22Rv1 (cell line): ENCODE data around the gene ZCCHC7.
A peak's percentile ranks its signal among the peaks of the same experiment; 100 is the strongest.
"Not testable (repeated sequence)": the region's sequence is repeated elsewhere in the genome, so short reads cannot be mapped to it uniquely, and the experiment has no call there.

Source experiments
- H3K27ac ChIP-seq: fragments of 450-650 bp; 2 replicates; pipeline ENCODE4 v1.5.1; 2017
- CTCF ChIP-seq: fragments of 450-650 bp; IDR thresholded peaks from 2 replicates; pipeline ENCODE4 v1.5.1; 2017; ENCODE audit warnings: mild to moderate bottlenecking
- ZFX ChIP-seq: fragments of 450-650 bp; IDR thresholded peaks from 2 replicates; pipeline ENCODE4 v1.6.1; 2017; ENCODE audit warnings: antibody characterized with exemption, borderline replicate concordance

Gene ZCCHC7

GRCh38 chr9:37201581-37201980, 81.2 kb downstream of the ZCCHC7 start:
- no peak for TF ChIP-seq ZFX
- TF ChIP-seq CTCF: no peak
- H3K27ac ChIP-seq: no peak overlapping the region

DNA sequence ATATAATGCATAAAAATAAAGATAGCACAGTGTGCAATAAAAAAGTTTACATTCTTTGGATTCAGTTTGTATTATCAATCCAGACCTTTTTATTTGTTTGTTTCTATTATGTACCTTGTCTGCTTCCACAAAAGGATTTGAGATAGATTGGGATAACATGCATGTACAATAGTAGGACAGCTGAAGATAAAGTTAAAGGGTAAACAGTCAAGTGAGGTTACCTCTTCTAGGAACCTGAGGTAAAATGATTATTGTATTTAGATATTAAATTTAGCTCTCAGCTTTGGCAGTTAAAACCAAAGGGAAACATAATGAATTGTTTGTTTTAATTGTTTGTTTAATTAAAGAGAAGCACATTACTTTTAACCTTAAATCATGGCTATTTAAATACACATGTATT, 81.7 kb downstream of the ZCCHC7 start:
- no peak overlapping the region for H3K27ac ChIP-seq

DNA sequence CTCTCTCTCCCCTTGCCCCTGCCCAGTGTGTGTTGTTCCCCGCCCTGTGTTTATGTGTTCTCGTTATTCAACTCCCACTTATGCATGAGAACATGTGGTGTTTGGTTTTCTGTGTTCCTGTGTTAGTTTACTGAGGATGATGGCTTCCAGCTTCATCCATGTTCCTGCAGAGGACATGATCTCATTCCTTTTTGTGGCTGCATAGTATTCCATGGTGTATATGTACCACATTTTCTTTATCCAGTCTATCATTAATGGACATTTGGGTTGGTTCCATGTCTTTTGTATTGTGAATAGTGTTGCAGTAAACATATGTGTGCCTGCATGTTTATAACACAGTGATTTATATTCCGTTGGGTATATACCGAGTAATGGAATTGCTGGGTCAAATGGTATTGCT, 83.1 kb downstream of the ZCCHC7 start:
- H3K27ac ChIP-seq: not testable (repeated sequence)

More for the DNA sequence above, 81.7 kb downstream of the ZCCHC7 start:
- TF ChIP-seq CTCF: no peak

DNA sequence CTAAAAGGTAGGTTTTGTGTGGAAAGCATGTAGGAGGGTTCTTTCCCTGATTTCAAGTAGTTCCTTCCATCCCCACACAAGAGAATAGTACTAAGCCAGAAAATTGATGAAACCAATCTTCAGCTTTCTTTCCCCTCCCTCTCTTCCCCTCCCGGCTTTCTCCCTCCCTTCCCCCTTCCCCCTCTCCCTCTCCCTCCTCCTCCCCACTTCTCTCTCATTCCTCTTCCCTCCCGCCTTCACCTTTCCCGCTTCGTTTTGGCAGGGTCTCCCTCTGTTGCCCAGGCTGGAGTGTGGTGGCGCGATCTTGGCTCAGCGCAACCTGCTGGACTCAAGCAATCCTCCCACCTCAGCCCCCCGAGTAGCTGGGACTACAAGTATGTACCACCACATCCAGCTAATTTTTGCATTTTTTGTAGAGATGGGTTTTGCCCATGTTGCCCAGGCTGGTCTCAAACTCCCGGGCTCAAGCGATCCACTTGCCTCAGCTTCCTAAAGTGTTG, 85.8 kb downstream of the ZCCHC7 start:
- TF ChIP-seq ZFX: no peak
- TF ChIP-seq CTCF: no peak
- no peak overlapping the region for H3K27ac ChIP-seq

DNA sequence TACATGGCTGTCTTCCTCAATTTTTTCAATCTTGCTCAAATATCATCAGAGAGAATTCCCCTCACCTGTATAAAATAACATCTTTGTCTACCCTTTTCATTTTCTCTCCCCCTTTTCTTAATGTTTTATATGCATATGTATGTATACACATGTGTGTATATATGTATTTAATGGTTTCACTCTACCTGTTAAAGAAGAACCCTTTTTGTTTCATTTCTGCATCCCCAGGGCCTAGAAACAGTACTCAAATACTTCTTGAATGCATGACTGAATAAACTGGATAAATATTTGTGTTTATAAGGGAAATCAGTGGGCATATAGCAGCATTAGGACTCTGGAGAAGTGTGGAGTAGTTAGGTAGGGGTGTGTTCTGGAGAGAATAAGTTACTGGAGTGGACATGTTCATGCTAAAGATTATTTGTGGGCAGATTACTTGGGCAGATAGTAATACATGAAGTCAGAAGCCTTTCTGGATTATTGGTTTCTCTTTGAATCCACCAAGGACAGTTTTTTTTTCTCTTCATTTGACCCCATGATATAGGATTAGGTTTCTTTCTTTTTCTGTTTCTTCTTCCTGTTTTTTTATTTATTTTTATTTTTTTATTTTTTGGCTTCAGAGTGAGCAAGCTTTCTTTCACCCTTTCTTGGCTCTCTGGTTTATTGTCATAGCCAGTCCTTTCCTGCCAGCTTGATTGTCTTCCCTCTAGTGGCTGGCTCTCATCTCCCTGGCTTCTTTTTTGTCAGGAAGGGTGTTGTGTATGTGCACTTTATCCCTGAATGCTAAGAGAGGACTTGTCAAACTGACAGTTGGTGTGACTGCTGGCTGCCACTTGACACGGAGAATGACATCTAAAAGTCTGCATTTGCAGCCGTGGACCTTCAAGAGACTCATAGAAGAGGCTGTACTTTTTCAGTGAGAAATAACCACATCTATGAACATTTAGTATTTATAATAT, 89.3 kb downstream of the ZCCHC7 start:
- TF ChIP-seq CTCF: peak; percentile 33
- no peak for TF ChIP-seq ZFX
- H3K27ac ChIP-seq: no peak overlapping the region

DNA sequence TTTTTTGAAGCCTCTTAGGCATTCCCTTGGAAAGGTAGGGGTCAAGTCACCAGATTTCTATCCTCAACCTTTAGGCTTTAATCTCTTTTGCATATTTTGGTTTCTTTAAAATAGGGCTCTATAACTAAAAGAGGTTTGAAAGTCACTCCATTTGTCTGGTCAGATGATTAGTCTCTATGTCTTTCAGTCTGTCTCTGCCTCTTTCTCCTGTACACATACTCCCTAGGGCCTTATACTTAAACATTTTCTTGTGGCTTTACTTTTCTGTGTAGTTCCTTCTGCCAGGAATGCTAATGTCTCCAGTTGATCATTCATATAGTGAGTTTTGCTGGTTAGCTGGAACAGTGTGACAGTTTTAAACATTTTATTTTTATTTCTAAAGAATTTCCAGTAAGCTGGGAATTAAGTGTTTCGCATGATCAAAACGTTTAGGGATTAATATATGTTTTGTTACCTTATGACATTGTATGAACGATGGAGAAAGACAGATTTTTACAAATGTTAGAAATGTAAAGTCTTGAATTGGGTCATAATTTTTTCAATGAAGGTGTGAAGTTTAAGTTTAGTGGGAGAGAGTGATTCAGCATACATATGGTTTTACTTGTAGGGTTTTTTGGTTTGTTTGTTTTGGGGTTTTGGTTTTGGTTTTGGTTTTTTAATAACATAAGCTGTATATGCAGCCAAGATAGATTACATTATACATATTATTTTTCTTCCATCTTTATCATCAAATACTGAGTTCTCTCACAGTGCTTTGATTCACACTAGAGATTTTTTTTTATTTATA, 90.6 kb downstream of the ZCCHC7 start:
- H3K27ac ChIP-seq: no peak overlapping the region

DNA sequence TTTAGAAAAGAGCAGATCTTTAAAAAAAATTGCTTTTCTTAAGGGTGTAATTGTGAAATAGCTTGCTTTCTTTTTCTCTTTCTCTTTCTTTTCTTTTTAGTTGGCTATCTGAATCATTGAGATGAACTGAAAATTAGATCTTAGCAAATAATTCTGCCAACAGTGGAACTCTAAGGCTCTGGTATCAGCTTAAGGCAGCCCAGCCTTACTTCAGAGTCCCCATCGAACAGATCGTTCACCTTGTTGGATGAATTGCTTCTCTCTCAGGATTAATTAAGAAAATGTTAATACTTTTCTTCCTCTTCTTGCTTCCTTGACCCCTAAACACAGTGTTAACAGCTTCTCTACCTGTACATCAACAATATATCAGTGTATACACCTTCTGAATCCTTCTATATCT, 92.1 kb downstream of the ZCCHC7 start:
- H3K27ac ChIP-seq: no peak overlapping the region

More for the DNA sequence above, 90.6 kb downstream of the ZCCHC7 start:
- TF ChIP-seq CTCF: no peak
- TF ChIP-seq ZFX: no peak

More for the DNA sequence above, 92.1 kb downstream of the ZCCHC7 start:
- TF ChIP-seq ZFX: no peak
- TF ChIP-seq CTCF: no peak
